Karpas-422 (cell line): ENCODE measurements around the gene ARMC9. TPM values are rescaled to one million over a fixed set of nuclear protein-coding genes. Genes with fewer than 3 reads are reported as not detected.
"Not testable (repeated sequence)": the region's sequence is repeated elsewhere in the genome, so short reads cannot be mapped to it uniquely, and the experiment has no call there.

Source experiments
- DNase-seq: peaks from one replicate; pipeline ENCODE4 v3.0.0-alpha.2; 2015
- H2AFZ ChIP-seq: fragments of 200-600 bp; sonication (generic); 2 replicates; pipeline ENCODE4 v1.6.1; 2014; ENCODE audit warnings: antibody characterized with exemption, low read length, mixed read lengths
- H3K27ac ChIP-seq: fragments of 200-600 bp; sonication (generic); 2 replicates; pipeline ENCODE4 v1.5.1; 2014; ENCODE audit warnings: mild to moderate bottlenecking, low read length, moderate library complexity
- H3K27me3 ChIP-seq: fragments of 200-600 bp; sonication (generic); 2 replicates; pipeline ENCODE4 v1.6.1; 2014; ENCODE audit warnings: low read length, mixed read lengths
- H3K36me3 ChIP-seq: fragments of 200-600 bp; sonication (generic); 2 replicates; pipeline ENCODE4 v1.6.1; 2014; ENCODE audit warnings: low read length, mixed read lengths; ENCODE audit not compliant: insufficient read depth
- H3K4me1 ChIP-seq: fragments of 200-600 bp; sonication (generic); 2 replicates; pipeline ENCODE4 v1.6.1; 2014; ENCODE audit warnings: mild to moderate bottlenecking, low read length, mixed read lengths
- H3K4me2 ChIP-seq: fragments of 200-600 bp; sonication (generic); 2 replicates; pipeline ENCODE4 v1.6.1; 2014; ENCODE audit warnings: low read length, low read depth, mild to moderate bottlenecking; ENCODE audit not compliant: poor library complexity, severe bottlenecking
- H3K4me3 ChIP-seq: fragments of 200-600 bp; sonication (generic); 2 replicates; pipeline ENCODE4 v1.5.1; 2014; ENCODE audit warnings: mild to moderate bottlenecking, antibody characterized with exemption, low read length, mixed read lengths
- H3K79me2 ChIP-seq: fragments of 200-600 bp; sonication (generic); 2 replicates; pipeline ENCODE4 v1.6.1; 2014; ENCODE audit warnings: mild to moderate bottlenecking, low read length, mixed read lengths
- H3K9ac ChIP-seq: fragments of 200-600 bp; sonication (generic); 2 replicates; pipeline ENCODE4 v1.6.0; 2014; ENCODE audit warnings: low read length
- H3K9me2 ChIP-seq: fragments of 200-600 bp; sonication (generic), shearing (Covaris generic); replicated peaks from 2 replicates; pipeline ENCODE4 v1.6.0; 2014; ENCODE audit warnings: mild to moderate bottlenecking, low read length, moderate library complexity; ENCODE audit not compliant: insufficient read depth
- H3K9me3 ChIP-seq: fragments of 300-700, 200-600 bp; sonication (generic); 2 replicates; pipeline ENCODE4 v1.6.1; 2014; ENCODE audit warnings: low read length, mixed read lengths
- H4K20me1 ChIP-seq: fragments of 200-600 bp; sonication (generic); 2 replicates; pipeline ENCODE4 v1.6.1; 2014; ENCODE audit warnings: mild to moderate bottlenecking, antibody characterized with exemption, low read length, low read depth; ENCODE audit not compliant: insufficient read depth
- total RNA-seq: library from RNA; depleted of rRNA; stranded (reverse); fragments of >200 nt; shearing (Covaris generic); gene quantifications from 2 replicates; pipeline ENCODE4 v1.2.3, GENCODE V29; 2014; ENCODE audit warnings: low replicate concordance

Gene ARMC9
- total RNA-seq, 1 experiment from 2014 or later: 7.7 TPM

GRCh38 chr2:231246171-231246842, 47.9 kb downstream of the ARMC9 start:
- Histone ChIP-seq H3K9me2 (no peaks in the 10 kb centered on the region), H3K4me1 (no peaks in the 10 kb centered on the region), H3K27ac (no peak overlapping the region), H3K4me2 (no peak overlapping the region), H3K79me2 (no peaks in the 10 kb centered on the region), H3K9ac (no peak overlapping the region), H3K4me3 (no peak overlapping the region), H2AFZ (no peak overlapping the region), H4K20me1 (no peaks in the 10 kb centered on the region), H3K36me3 (no peaks in the 10 kb centered on the region), H3K27me3 (no peaks in the 10 kb centered on the region), H3K9me3 (no peaks in the 10 kb centered on the region)
- no peak for DNase-seq

- no peak for DNase-seq
Measured at GRCh38 chr2:231250146-231250545, 51.7 kb downstream of the ARMC9 start.

GRCh38 chr2:231250698-231251097, 52.3 kb downstream of the ARMC9 start:
- Histone ChIP-seq H3K36me3 (no peaks in the 10 kb centered on the region), H3K4me2 (no peak overlapping the region)

More at GRCh38 chr2:231250146-231250545, 51.7 kb downstream of the ARMC9 start:
- Histone ChIP-seq H3K4me3 (no peak overlapping the region), H3K4me1 (no peaks in the 10 kb centered on the region), H2AFZ (no peak overlapping the region), H3K9me3 (no peaks in the 10 kb centered on the region), H3K9me2 (no peaks in the 10 kb centered on the region), H3K9ac (no peak overlapping the region), H3K27me3 (no peaks in the 10 kb centered on the region), H3K79me2 (no peaks in the 10 kb centered on the region), H4K20me1 (no peaks in the 10 kb centered on the region), H3K27ac (no peak overlapping the region), H3K4me2 (no peak overlapping the region), H3K36me3 (no peaks in the 10 kb centered on the region)

GRCh38 chr2:231253292-231253691, 54.9 kb downstream of the ARMC9 start:
- not testable (repeated sequence) for DNase-seq, H3K27me3 ChIP-seq, H3K4me1 ChIP-seq, H3K36me3 ChIP-seq, H3K27ac ChIP-seq, H2AFZ ChIP-seq, H3K9me2 ChIP-seq, H3K9me3 ChIP-seq, H3K4me2 ChIP-seq, H4K20me1 ChIP-seq, H3K4me3 ChIP-seq, H3K9ac ChIP-seq, H3K79me2 ChIP-seq

More at GRCh38 chr2:231250698-231251097, 52.3 kb downstream of the ARMC9 start:
- no peak overlapping the region for H2AFZ ChIP-seq
- no peak overlapping the region for H3K27ac ChIP-seq
- no peaks in the 10 kb centered on the region for H3K79me2 ChIP-seq
- no peaks in the 10 kb centered on the region for H3K27me3 ChIP-seq
- no peaks in the 10 kb centered on the region for H3K9me3 ChIP-seq
- no peak overlapping the region for H3K9ac ChIP-seq
- no peak for DNase-seq
- H3K4me1 ChIP-seq: no peaks in the 10 kb centered on the region
- no peaks in the 10 kb centered on the region for H3K9me2 ChIP-seq
- no peaks in the 10 kb centered on the region for H4K20me1 ChIP-seq
- no peak overlapping the region for H3K4me3 ChIP-seq

- Histone ChIP-seq H3K4me1 (no peaks in the 10 kb centered on the region), H3K9me2 (no peaks in the 10 kb centered on the region), H4K20me1 (no peaks in the 10 kb centered on the region), H3K27ac (no peak overlapping the region), H3K4me3 (no peak overlapping the region), H3K79me2 (no peaks in the 10 kb centered on the region), H3K36me3 (no peaks in the 10 kb centered on the region), H3K4me2 (no peak overlapping the region), H3K9ac (no peak overlapping the region), H3K27me3 (no peaks in the 10 kb centered on the region), H2AFZ (no peak overlapping the region), H3K9me3 (no peaks in the 10 kb centered on the region)
- no peak for DNase-seq
Measured at GRCh38 chr2:231256494-231256893, 58.1 kb downstream of the ARMC9 start.

- no peaks in the 10 kb centered on the region for H4K20me1 ChIP-seq
Measured at GRCh38 chr2:231257763-231258162, 59.3 kb downstream of the ARMC9 start.

GRCh38 chr2:231258701-231259100, 60.3 kb downstream of the ARMC9 start:
- H3K36me3 ChIP-seq: no peaks in the 10 kb centered on the region
- no peaks in the 10 kb centered on the region for H3K9me2 ChIP-seq
- H3K79me2 ChIP-seq: no peaks in the 10 kb centered on the region
- no peaks in the 10 kb centered on the region for H3K27me3 ChIP-seq
- no peak overlapping the region for H3K4me2 ChIP-seq
- no peaks in the 10 kb centered on the region for H4K20me1 ChIP-seq
- H3K9me3 ChIP-seq: no peaks in the 10 kb centered on the region
- no peak overlapping the region for H3K4me3 ChIP-seq
- no peaks in the 10 kb centered on the region for H3K4me1 ChIP-seq
- DNase-seq: no peak
- H3K27ac ChIP-seq: no peak overlapping the region
- no peak overlapping the region for H2AFZ ChIP-seq
- H3K9ac ChIP-seq: no peak overlapping the region

More at GRCh38 chr2:231257763-231258162, 59.3 kb downstream of the ARMC9 start:
- Histone ChIP-seq H3K36me3 (no peaks in the 10 kb centered on the region), H3K4me2 (no peak overlapping the region), H3K4me3 (no peak overlapping the region), H3K27ac (no peak overlapping the region), H3K9me2 (no peaks in the 10 kb centered on the region), H3K79me2 (no peaks in the 10 kb centered on the region), H3K9ac (no peak overlapping the region), H3K9me3 (no peaks in the 10 kb centered on the region), H2AFZ (no peak overlapping the region), H3K27me3 (no peaks in the 10 kb centered on the region), H3K4me1 (no peaks in the 10 kb centered on the region)
- no peak for DNase-seq

GRCh38 chr2:231259104-231259503, 60.7 kb downstream of the ARMC9 start:
- no peaks in the 10 kb centered on the region for H3K9me2 ChIP-seq
- no peak for DNase-seq
- no peak overlapping the region for H3K4me3 ChIP-seq
- no peaks in the 10 kb centered on the region for H3K79me2 ChIP-seq
- no peak overlapping the region for H2AFZ ChIP-seq
- H3K9me3 ChIP-seq: no peaks in the 10 kb centered on the region
- no peak overlapping the region for H3K27ac ChIP-seq
- H4K20me1 ChIP-seq: no peaks in the 10 kb centered on the region
- no peak overlapping the region for H3K4me2 ChIP-seq
- H3K9ac ChIP-seq: no peak overlapping the region
- H3K27me3 ChIP-seq: no peaks in the 10 kb centered on the region
- no peaks in the 10 kb centered on the region for H3K36me3 ChIP-seq
- no peaks in the 10 kb centered on the region for H3K4me1 ChIP-seq
